ENCODE measurements around the gene VEGFB. TPM values are rescaled to one million over a fixed set of nuclear protein-coding genes. Genes with fewer than 3 reads are reported as not detected.

Gene VEGFB
- total RNA-seq, 4 donors from 2014 or later = 33.6 to 87.5 (median 58.2) TPM

DNA sequence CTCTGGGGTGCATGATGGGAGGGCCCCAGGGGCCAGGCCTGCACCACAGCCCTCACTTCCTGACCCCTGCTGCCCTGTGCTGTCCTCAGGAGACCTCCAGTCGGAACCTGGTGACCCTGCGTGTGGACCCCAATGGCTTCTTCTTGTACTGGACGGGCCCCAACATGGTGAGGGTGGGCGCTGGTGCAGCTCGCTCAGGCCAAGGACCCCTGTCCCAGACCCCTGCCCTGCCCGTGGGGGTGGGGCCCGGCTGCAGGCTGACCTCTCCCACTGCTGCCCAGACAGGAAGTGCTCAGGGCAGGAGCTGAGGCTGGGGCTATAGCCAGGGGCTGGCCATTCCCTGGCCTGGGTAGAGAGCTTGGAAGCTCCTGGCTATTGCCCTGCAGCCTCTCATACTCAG is 19.9 kb downstream of the VEGFB start:
- no peak overlapping the region for H3K4me3 ChIP-seq
- H3K27ac ChIP-seq = no peak overlapping the region
- no peaks in the 10 kb centered on the region for H3K27me3 ChIP-seq
- no peaks in the 10 kb centered on the region for H3K9me3 ChIP-seq
- TF ChIP-seq, protein P1, sequence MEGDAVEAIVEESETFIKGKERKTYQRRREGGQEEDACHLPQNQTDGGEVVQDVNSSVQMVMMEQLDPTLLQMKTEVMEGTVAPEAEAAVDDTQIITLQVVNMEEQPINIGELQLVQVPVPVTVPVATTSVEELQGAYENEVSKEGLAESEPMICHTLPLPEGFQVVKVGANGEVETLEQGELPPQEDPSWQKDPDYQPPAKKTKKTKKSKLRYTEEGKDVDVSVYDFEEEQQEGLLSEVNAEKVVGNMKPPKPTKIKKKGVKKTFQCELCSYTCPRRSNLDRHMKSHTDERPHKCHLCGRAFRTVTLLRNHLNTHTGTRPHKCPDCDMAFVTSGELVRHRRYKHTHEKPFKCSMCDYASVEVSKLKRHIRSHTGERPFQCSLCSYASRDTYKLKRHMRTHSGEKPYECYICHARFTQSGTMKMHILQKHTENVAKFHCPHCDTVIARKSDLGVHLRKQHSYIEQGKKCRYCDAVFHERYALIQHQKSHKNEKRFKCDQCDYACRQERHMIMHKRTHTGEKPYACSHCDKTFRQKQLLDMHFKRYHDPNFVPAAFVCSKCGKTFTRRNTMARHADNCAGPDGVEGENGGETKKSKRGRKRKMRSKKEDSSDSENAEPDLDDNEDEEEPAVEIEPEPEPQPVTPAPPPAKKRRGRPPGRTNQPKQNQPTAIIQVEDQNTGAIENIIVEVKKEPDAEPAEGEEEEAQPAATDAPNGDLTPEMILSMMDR (IDR thresholded peaks at IDR 0.05 in 4 of 5, conservative IDR thresholded peaks at IDR 0.05 in 1 of 5) = no peak
- TF ChIP-seq POLR2A (IDR thresholded peaks at IDR 0.05) = no peak
- in situ Hi-C loops (cut with MboI; ENCODE audit: low sequenced_read_pairs in 4 of 4) (no loop called here), intact Hi-C loops (cut with DNase I; ENCODE audit: low total_unique reads) (no loop called here)
- H3K4me1 ChIP-seq = peaks cover 30 to 31% of the 10 kb centered on the region in 2 donors
- ATAC-seq (no peak), DNase-seq (no peak)
- H3K36me3 ChIP-seq = peaks cover 0 to 30% of the 10 kb centered on the region in 2 donors

DNA sequence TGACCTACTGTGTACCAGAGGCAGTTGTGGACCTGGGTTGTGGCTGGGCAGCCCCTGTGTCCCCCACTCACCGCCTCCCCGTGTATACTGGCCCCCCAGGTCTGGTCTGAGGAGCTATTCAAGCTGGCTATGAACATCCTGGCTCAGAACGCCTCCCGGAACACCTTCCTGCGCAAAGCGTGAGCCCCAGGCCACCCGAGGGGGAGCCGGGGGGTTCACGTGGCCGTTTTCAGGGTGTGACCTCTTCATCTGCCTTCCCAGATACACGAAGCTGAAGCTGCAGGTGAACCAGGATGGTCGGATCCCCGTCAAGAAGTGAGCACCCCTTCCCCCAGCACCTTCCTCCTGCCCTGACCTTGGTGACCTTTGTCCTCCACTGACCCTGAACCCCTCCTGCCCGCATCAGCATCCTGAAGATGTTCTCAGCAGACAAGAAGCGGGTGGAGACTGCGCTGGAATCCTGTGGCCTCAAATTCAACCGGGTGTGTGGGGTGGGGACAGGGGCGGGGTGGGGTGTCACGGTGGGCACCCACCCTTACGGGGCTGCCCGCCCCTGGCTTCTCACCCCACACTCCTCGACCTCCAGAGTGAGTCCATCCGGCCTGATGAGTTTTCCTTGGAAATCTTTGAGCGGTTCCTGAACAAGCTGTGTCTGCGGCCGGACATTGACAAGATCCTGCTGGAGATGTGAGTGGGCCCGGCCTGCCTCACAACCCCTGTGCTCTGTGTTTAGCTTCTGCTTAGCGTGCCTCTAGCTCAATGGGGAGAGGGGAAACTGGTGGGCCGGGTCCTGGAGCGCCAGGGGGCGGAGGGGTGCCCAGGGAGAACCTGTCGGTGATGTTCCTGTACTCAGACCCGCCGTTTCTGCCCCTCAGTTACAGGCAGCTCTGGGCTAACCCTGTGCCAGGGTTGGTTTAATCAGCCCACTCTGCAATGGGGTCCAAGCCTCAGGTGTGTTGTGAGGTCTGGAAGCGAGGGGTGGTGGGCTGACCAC is 21.0 kb downstream of the VEGFB start:
- intact Hi-C loops (cut with DNase I; ENCODE audit: low total_unique reads) (no loop called here), in situ Hi-C loops (cut with MboI; ENCODE audit: low sequenced_read_pairs in 4 of 4) (no loop called here)
- H3K27me3 ChIP-seq = no peaks in the 10 kb centered on the region
- H3K27ac ChIP-seq = no peak overlapping the region
- no peak for TF ChIP-seq POLR2A (IDR thresholded peaks at IDR 0.05)
- TF ChIP-seq, protein P1 (IDR thresholded peaks at IDR 0.05 in 4 of 5, conservative IDR thresholded peaks at IDR 0.05 in 1 of 5) = no peak
- no peak overlapping the region for H3K4me3 ChIP-seq
- no peaks in the 10 kb centered on the region for H3K9me3 ChIP-seq
- peaks cover 30 to 31% of the 10 kb centered on the region in 2 donors for H3K4me1 ChIP-seq
- H3K36me3 ChIP-seq = peaks cover 0 to 33% of the 10 kb centered on the region in 2 donors
- DNase-seq = no peak
- no peak for ATAC-seq

DNA sequence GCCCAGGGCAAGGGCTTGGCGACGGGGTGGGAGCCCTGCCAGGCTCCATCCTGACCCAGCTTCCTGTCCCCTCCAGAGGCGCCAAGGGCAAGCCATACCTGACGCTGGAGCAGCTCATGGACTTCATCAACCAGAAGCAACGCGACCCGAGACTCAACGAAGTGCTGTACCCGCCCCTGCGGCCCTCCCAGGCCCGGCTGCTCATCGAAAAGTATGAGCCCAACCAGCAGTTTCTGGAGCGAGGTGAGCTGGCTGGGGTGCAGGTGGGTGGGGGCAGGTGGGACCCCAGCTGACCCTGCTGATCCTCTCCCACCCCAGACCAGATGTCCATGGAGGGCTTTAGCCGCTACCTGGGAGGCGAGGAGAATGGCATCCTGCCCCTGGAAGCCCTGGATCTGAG is 21.9 kb downstream of the VEGFB start:
- ATAC-seq (no peak), DNase-seq (no peak)
- intact Hi-C loops (cut with DNase I; ENCODE audit: low total_unique reads) (no loop called here), in situ Hi-C loops (cut with MboI; ENCODE audit: low sequenced_read_pairs in 4 of 4) (no loop called here)
- Histone ChIP-seq H3K4me3 (no peak overlapping the region), H3K27ac (no peak overlapping the region), H3K27me3 (no peaks in the 10 kb centered on the region), H3K4me1 (peaks cover 24 to 25% of the 10 kb centered on the region in 2 donors), H3K36me3 (peaks cover 0 to 33% of the 10 kb centered on the region in 2 donors), H3K9me3 (no peaks in the 10 kb centered on the region)
- no peak for TF ChIP-seq POLR2A (IDR thresholded peaks at IDR 0.05)
- TF ChIP-seq, protein P1 (IDR thresholded peaks at IDR 0.05 in 4 of 5, conservative IDR thresholded peaks at IDR 0.05 in 1 of 5) = no peak

DNA sequence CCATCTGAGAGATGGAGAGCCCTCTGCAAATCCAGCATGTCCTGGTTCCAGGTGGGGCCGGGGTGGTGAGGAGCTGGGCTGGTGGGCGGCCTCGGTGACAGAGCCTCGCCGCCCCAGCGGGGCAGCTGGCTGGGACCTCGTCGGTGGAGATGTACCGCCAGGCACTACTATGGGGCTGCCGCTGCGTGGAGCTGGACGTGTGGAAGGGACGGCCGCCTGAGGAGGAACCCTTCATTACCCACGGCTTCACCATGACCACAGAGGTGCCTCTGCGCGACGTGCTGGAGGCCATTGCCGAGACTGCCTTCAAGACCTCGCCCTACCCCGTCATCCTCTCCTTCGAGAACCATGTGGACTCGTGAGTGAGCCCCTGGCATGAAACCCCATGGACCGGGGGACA is 24.0 kb downstream of the VEGFB start:
- peaks cover 6 to 11% of the 10 kb centered on the region in 2 donors for H3K4me1 ChIP-seq
- DNase-seq (no peak), ATAC-seq (no peak)
- intact Hi-C loops (cut with DNase I; ENCODE audit: low total_unique reads) (no loop called here), in situ Hi-C loops (cut with MboI; ENCODE audit: low sequenced_read_pairs in 4 of 4) (no loop called here)
- H3K4me3 ChIP-seq = no peak overlapping the region
- peaks cover 0 to 42% of the 10 kb centered on the region in 2 donors for H3K36me3 ChIP-seq
- TF ChIP-seq POLR2A (IDR thresholded peaks at IDR 0.05) = no peak
- TF ChIP-seq, protein P1 (IDR thresholded peaks at IDR 0.05 in 4 of 5, conservative IDR thresholded peaks at IDR 0.05 in 1 of 5) = no peak
- H3K9me3 ChIP-seq = no peaks in the 10 kb centered on the region
- H3K27ac ChIP-seq = no peak overlapping the region
- H3K27me3 ChIP-seq = no peaks in the 10 kb centered on the region

Measured in gastrocnemius medialis (tissue), 4 donors.